WTC11 (cell line): ENCODE measurements around the gene RHOBTB3.

Experiments
- SP1 ChIP-seq: sonication (generic); formaldehyde crosslinking; conservative IDR thresholded peaks from 2 replicates; pipeline ENCODE4 v1.8.1; 2022; ENCODE audit warnings: missing genetic modification reagents
- TF ChIP-seq, protein P1 (sequence below): fragments of 200-600 bp; IDR thresholded peaks from 2 replicates; pipeline ENCODE4 v1.8.0; 2022; ENCODE audit warnings: antibody characterized with exemption
- TF ChIP-seq, protein P2 (sequence below): sonication (generic); formaldehyde crosslinking; conservative IDR thresholded peaks from 2 replicates; pipeline ENCODE4 v1.8.1; 2022; ENCODE audit warnings: mild to moderate bottlenecking, missing genetic modification reagents

DNA sequence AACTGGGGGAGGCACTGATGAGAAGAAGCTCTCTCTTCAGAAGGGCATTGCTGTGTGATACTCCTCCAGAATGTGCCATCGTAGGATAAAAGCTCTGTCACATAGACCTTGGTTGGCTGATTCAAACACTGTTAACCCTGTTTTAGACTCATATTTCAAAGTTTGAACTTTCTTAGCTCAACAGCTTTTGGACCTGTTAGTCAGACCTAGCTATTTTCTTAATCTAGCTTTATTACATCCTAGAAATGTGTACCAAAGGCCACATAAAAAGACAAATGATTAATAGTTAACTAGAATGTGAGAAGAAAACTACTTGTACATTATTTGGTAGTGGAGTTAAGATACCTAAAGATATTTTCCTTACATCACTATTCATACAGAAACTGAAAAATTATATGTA lies 4.3 kb downstream of the RHOBTB3 start:
- TF ChIP-seq SP1: no peak
- TF ChIP-seq, protein P1, sequence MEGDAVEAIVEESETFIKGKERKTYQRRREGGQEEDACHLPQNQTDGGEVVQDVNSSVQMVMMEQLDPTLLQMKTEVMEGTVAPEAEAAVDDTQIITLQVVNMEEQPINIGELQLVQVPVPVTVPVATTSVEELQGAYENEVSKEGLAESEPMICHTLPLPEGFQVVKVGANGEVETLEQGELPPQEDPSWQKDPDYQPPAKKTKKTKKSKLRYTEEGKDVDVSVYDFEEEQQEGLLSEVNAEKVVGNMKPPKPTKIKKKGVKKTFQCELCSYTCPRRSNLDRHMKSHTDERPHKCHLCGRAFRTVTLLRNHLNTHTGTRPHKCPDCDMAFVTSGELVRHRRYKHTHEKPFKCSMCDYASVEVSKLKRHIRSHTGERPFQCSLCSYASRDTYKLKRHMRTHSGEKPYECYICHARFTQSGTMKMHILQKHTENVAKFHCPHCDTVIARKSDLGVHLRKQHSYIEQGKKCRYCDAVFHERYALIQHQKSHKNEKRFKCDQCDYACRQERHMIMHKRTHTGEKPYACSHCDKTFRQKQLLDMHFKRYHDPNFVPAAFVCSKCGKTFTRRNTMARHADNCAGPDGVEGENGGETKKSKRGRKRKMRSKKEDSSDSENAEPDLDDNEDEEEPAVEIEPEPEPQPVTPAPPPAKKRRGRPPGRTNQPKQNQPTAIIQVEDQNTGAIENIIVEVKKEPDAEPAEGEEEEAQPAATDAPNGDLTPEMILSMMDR: no peak
- TF ChIP-seq, protein P2, sequence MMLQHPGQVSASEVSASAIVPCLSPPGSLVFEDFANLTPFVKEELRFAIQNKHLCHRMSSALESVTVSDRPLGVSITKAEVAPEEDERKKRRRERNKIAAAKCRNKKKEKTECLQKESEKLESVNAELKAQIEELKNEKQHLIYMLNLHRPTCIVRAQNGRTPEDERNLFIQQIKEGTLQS: no peak
